Nucleus accumbens (tissue), 56 donors: ENCODE results near the gene MYOM1.
"Not testable (repeated sequence)": the region's sequence is repeated elsewhere in the genome, so short reads cannot be mapped to it uniquely, and the experiment has no call there.

ENCODE experiments used
- DNase-seq, 56 donors: peaks; one replicate each; lab custom pipeline; 2025; lab: John Stamatoyannopoulos, UW

MYOM1 gene

GRCh38 chr18:3044931-3045698 lies 174.7 kb downstream of the MYOM1 start:
- peak in 4 of 56 donors; percentile 2 to 10 (median 7) for DNase-seq

DNA sequence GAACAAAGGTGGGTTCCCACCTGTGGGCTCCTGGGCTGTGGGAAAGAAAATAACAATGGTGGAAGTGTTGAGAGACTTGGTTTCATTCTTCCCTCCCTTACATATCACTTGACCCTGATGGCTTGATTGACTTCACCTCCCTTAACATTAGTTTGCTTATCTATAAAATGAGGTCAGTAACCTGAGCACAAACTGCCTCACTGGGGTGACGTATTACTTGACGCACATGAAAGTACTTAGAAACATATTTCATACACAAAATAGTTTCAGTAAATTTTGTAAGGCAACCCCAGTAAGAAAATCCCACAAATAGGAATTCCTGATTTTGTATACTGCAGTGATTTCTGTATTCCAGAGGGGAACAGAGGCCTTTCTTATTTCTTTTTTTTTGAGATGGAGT lies 177.4 kb downstream of the MYOM1 start:
- no peak for DNase-seq

- no peak for DNase-seq
Measured at GRCh38 chr18:3041843-3042242, 177.9 kb downstream of the MYOM1 start.

GRCh38 chr18:3040881-3041280 lies 178.9 kb downstream of the MYOM1 start:
- DNase-seq: no peak

DNA sequence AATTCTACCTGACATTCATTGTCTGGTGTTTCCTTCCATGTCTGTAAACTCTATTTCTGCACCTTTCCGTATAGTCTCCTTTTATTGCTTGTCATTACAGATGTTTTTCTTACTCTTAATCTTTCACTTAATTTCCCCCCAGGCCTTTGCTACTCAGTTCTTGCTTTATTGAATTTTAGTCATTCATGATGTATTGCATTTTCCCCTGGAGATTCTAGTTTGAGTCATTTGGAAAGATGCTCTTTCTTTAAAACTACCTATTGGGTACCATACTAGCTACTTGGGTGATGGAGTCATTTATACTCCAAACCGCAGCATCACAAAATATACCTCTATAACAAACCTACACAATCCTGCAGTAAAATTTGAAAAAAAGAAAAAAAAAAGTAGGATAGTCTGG lies 179.6 kb downstream of the MYOM1 start:
- no peak for DNase-seq

DNA sequence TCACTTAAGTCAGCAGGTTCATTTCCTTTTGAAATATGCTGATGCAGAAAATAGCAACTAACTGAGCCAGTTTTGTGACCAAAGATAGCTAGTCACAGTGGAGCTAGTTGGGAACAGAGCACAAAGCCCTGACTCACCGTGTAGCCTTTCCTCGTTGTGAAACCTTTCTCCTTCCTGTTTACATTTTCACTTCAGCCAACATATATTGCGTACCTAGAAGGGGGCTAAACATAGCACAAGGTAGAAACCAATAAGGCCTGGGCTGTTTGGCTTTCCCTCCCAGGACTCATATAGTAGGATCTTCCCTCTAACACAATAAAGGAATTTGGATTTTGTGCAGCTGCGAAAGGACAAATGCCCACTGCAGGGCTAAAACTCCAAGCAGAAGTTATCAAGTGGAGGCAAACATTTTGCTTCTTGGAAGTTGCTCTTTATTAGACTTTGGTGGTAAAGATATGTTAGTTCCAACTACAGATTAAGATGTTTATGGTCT lies 182.3 kb downstream of the MYOM1 start:
- no peak for DNase-seq

DNA sequence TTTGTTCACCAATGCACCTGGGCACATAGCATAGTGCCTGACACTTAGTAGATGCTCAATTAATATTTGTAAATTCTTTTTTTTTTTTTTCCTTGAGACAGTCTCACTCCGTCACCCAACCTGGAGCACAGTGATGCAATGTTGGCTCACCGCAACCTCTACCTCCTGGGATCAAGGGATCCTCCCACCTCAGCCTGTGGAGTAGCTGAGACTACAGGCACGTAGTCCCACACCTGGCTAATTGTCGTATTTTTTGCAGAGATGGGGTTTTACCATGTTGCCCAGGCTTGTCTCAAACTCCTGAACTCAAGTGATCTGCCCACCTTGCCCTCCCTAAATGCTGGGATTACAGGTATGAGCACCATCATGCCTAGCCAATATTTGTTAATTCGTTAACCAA lies 183.7 kb downstream of the MYOM1 start:
- DNase-seq: no peak

DNA sequence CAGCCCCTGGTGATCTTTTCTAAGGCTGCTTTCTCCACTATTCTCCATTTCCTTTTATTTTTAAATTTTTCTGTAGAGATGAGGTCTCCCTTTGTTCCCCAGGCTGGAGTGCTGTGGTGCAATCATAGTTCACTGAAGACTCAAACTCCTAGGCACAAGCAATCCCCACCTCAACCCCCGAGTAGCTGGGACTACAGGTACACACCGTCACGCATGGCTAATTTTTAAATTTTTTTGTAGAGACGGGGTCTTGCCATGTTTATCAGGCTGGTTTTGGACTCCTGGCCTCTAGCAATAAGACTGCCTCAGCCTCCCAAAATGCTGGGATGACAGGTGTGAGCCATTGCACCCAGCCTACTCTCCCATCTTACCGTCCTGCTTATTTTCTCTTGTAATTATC lies 184.1 kb downstream of the MYOM1 start:
- no peak for DNase-seq

DNA sequence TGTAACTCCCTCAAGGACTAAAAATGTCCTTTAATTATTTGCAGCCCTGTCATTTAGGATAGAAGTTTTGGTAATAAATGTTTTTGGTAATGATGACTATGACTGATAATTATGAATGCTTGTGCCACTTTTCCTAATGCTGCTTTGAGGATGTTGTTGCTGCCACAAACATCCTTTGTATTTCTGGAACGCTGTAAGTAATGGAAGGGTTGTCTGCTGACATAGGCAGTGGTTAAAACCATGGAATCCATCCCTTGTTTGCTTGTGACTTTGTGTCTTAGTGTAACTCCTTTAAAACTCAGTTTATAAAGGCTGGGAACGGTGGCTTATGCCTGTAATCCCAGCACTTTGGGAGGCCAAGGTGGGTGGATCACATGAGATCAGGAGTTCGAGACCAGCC lies 187.0 kb downstream of the MYOM1 start:
- DNase-seq: no peak

- DNase-seq: no peak
Measured at GRCh38 chr18:3029215-3029952, 190.4 kb downstream of the MYOM1 start.

DNA sequence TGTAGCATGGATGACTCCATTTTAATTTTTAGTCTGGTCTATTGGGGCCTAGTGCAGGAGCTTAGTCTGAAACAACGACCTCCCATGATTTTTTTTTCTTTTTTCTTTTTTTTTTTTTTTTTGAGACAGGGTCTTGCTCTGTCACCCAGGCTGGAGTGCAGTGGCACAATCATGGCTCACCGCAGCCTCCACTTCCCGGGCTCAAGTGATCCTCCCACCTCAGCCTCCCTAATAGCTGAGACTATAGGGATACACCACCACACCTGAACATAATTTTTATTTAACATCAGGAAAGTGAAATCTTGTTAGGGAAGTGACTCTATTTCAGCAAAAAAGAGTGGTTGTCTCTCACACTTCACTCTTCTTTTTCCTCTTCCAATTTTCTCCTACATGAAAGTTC lies 191.7 kb downstream of the MYOM1 start:
- DNase-seq: not testable (repeated sequence)

DNA sequence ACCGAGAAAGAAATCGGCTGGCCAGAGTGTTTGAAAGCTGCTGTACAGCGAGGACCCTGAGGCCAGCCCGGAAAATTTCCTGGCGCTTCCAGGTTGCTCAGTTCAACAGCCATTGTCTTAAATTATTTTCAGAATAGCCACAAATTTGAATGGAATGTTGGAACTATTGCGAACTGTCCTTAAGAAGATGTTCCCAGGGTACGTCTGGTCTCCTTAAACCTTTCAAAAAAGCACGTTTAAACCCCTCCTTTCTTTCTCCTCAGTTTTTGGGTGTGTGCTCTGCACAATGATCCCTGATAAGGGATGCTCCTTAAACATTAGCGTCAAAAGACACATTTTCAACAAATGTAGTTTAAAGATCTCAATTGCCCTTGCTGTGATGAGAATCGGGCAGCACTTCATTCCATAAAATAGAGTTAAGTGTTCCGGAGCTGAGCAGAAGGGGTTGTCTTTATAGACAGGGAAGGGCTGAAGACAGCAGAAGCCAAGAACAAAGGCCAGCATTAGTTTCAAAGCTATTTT lies 192.3 kb downstream of the MYOM1 start:
- no peak for DNase-seq

DNA sequence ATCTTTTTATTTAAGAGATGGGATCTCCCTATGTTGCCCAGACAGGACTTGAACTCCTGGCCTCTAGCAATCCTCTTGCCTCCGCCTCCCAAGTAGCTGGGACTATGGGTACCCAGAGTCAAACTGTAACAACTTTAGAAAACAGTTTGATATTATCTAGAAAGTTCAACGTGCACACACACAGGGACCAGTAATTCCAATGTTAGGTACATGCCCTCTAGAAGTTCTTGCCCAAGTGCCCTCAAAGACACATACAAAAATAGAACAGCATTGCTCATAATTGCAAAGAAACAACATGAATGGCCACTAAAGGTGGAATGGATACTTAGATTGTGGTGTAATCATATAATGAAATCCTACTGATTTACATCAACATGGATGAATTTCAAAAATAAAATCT lies 194.2 kb downstream of the MYOM1 start:
- DNase-seq: no peak

GRCh38 chr18:3023603-3024002 lies 196.2 kb downstream of the MYOM1 start:
- not testable (repeated sequence) for DNase-seq
